C1 segment of cervical spinal cord (tissue), 14 donors: Measurements from ENCODE around the gene SETD4.

Experiments
- DNase-seq, 14 donors: peaks; one replicate each; lab custom pipeline; 2025; lab: John Stamatoyannopoulos, UW

The SETD4 gene

DNA sequence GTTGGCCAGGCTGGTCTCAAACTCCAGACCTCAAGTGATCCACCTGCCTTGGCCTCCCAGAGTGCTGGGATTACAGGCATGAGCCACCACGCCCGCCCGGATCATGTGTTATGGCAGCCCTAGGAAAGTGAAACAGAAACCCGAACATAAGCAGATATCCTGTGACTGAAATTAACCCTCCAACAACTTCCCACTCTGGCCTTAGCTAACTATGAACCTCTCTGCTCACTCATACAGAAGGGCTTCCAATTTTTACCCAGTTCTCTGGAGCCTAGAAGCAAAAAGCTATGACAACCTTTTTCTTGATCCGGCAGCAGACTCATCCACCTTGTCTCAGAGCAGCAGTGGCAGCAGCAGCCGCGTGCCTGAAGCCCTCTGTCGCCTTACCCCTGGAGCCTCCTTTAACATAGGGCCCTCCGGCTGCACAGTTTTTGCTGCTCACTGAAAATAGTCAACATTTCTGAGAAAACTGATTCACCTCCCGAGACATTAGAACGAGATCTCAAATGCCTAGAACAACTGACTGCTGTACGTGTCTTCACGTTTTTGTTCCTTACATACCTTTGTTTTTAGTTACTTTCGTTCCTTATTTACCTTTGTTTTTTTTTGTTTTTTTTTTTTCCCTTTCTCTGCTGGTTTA lies 18.8 kb upstream of the SETD4 start:
- DNase-seq = no peak

DNA sequence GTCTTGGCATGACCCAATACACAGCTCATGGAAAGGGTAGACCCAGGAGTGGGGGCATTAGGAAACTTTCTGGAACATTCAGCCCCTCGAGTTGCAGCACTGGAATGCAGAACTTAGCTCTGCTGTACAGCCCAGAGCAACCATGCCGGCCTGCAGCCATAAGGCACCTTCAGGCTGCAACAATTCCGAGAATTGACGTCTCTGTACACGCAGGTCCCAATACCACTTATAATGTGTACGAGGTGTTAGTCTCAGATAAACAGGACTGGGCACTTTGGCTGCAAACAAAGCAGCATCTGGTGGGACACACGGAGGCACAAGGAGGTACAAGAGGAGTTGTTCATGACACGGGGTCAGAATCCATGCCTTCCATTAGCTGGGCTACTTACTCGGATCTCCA lies 17.4 kb upstream of the SETD4 start:
- DNase-seq = no peak

DNA sequence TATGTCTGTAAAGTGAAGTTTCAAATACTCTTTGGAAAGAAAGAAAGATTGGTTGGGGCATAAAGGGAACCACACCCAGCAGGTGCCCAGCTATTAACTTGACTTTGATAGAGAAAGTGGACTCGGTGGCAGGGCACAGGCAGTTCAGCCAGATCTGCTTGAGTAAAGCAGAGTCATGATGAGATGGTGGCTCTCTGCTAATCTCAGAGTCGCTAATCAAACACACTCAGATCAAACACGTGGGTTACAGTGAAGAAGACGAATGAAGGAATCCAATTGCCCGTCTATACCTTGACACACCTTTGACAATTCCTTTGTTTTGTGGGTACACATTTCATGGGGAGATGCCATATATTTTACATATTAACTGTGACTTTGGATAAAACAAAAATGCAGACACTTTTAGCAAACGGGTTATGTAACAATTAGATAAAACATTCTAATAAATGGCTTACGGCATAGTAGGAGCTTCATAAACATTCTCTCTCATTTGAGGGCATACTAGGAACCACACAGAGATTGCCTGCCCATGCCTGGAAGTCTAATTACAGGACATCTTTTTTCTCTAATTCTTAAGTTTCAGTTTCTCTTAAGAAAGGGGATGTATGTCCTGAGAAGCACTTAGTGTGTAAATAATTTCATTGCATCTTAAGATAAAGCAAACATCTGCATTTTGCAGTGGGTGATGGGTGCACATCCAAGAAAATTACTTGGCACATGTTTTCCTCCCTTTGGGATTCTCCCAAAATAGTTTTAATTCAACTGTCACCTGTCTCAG lies 16.7 kb upstream of the SETD4 start:
- DNase-seq = no peak

DNA sequence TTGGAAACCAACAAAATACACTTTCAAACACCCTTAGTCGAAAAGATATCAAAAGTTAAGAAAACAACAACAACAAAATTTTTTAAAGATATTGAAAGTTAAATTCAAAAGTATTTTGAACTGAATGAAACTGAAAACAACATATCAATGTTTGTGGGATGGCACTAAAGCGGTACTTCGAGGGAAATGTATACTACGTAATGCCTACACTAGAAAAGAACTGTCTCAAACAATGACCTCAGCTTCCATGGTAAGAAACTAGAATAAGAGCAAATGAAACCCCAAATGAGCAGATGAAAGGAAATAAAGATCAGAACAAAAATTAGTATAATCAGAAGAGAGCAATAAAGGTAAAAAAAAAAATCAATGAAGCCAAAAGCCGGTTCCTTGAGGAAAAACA lies 15.6 kb upstream of the SETD4 start:
- no peak for DNase-seq

DNA sequence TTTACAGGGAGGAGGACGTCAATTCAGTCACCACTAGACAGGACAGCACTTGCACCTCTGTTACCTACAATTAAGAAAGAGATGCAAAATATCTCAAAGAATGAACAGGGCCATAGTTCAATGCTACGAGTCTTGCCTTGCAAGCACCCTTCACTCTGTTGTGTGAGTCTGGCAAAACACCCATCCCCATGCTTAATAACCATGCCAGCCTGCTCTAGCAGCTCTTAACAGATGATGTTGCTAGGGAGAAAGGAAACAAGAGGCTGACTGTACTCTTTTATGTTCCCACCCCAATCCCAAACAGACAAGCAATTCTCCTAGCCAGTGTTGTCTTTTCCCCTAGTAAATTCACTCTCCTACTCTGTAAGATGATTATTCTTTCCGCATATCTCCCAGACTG lies 14.8 kb upstream of the SETD4 start:
- DNase-seq = peak in 12 of 14 donors; percentile 21 to 89 (median 44)

DNA sequence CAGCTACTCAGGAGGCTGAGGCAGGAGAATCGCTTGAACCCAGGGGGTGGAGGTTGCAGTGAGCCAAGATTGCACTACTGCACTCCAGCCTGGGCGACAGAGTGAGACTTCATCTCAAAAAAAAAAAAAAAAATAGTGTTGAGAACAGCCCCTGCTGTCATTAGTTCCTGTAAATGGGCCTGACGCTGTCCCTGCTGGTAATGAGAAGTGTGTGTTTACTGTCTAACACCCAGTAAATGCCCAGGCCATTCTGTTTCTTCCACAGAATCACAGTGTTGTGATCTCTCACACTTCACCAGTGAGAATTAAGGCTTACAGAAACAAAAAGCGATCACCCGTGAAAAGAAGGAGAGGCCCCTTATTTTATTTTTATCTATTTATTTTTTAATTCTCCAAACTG lies 13.6 kb upstream of the SETD4 start:
- peak in 1 of 14 donors; percentile 47 for DNase-seq

DNA sequence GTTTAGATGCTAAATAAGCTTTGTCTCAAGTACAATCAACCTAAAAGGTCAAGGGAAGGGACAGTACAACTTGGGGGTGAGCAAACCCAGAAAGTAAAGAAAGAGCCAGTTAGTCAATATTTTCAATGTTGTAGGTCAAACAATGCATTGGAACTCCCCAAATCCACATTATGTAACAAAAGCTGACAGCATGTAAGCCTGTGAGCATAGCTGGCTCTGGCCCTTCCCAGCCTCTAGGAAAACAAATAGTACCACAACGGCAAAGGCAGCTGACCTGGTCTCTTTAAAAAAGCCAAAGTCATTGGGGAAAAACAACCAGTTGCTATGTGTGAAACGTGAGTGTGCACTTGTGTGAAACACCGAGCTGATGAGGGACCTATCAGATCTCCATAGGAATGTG lies 12.9 kb upstream of the SETD4 start:
- DNase-seq = peak in 6 of 14 donors; percentile 15 to 39 (median 34)

DNA sequence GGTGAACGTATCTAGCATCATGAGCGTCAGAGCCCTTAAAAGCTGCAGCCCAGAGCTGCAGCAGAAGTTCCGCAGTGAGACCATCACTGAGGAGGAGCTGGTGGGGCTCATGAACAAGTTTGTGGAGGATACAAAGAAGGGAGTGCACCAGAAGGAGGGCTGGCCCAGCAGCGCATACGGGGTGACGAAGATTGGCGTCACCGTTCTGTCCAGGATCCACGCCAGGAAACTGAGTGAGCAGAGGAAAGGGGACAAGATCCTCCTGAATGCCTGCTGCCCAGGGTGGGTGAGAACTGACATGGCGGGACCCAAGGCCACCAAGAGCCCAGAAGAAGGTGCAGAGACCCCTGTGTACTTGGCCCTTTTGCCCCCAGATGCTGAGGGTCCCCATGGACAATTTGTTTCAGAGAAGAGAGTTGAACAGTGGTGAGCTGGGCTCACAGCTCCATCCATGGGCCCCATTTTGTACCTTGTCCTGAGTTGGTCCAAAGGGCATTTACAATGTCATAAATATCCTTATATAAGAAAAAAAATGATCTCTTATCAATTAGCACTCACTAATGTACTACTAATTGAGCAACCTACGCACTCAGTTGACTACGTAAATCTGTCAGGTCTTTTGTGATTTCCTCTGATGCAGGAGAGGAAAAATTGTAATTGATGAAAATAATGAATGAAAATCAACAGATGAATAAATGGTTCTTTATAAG lies 12.3 kb upstream of the SETD4 start:
- DNase-seq = peak in 1 of 14 donors; percentile 51

DNA sequence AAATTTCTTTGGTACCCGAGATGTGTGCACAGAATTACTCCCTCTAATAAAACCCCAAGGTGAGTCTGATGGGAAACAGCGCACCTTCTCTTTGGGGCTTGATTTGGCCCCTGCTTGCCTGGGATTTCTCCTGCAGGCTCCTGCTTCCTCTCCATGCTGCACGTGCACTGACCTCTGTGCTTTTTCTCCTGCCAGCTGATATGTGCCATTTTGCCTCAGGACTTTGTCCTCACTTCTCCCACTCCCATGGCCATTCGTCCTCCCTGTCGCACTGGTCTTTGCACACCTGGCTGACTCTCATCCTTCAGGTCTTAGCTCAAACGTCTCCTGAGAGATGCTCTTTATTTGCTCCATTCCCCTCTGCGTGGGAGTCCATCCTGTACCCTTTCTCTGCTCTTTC lies 10.7 kb upstream of the SETD4 start:
- no peak for DNase-seq

DNA sequence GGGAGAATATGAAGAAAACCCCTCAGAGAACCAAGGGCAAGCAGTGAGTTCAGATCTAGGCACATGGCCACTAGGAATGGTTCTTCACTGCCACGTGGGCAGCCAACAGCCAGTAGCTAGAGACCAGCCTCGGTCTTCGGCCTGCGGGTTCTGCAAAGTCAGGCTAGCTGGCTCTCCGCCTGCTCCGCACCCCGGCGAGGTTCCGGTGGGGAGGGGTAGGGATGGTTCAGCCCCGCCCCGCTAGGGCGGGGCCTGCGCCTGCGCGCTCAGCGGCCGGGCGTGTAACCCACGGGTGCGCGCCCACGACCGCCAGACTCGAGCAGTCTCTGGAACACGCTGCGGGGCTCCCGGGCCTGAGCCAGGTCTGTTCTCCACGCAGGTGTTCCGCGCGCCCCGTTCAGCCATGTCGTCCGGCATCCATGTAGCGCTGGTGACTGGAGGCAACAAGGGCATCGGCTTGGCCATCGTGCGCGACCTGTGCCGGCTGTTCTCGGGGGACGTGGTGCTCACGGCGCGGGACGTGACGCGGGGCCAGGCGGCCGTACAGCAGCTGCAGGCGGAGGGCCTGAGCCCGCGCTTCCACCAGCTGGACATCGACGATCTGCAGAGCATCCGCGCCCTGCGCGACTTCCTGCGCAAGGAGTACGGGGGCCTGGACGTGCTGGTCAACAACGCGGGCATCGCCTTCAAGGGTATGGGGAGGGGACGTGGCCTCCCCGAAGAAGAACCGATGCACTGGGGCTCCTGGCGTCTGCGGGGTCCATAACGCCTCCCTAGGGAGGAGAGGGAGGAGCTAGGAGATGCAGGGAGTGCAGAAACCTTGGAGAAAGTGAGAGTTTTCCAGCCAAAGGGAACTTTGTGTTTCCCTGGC lies 9.6 kb upstream of the SETD4 start, which contains the start of gene CBR1:
TSS of gene CBR1 (plus strand) at position 312 of the 871 bp plus-strand sequence. CDS start at position 404, 92 bp downstream.
- peak in 13 of 14 donors; percentile 80 to 97 (median 94) for DNase-seq

DNA sequence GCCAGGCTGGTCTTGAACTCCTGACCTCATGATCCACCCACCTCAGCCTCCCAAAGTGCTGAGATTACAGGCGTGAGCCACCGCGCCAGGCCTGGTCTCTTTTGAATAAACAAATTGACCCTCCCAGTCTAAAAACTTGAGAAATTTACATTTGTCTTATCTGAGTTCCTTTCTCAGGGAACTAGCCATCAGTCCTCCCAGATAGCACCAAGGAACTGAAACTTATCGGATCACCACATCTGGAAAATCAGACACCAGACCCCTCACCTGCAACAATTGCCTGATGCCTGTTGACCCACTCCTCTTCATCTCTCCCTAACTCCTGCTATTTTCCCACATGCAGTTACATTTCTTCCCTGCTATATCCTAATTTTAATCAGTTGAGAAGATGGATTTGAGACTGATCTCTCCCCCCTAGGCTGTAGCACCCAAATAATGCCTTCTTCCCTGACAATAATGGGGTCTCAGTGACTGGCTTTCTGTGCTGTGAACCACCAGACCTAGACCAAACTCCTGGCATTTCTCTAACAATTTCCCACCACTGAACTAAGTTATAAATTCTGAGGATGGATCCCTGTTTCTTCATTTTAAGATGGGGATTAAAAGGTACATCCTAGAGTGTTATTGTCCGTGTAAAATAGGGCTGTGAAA lies 8.5 kb upstream of the SETD4 start:
- DNase-seq = no peak

DNA sequence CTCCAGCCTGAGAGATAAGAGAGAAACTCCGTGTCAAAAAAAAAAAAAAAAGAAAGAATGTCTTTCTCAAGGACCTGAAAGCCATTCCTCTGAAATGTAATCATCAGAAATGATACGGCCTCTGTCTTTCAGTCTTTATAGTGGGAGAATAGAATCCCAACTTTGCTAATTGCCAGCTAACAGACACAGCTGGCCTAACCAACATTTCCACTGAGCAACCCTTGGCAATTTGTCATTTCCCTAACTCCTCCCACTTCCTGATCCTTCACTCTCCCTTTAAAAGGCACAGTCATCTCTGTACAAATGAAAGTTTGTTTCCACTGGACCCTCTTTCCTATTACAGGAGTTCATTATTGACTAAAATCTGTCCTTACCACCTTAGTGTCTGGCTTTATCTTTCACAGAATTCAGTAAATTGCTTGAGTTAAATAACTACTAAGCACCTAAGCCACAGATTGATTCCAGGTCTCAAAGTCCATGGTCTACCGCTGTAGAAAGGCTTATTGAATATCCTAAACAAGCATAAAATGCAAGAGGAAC lies 5.2 kb upstream of the SETD4 start:
- DNase-seq = no peak

DNA sequence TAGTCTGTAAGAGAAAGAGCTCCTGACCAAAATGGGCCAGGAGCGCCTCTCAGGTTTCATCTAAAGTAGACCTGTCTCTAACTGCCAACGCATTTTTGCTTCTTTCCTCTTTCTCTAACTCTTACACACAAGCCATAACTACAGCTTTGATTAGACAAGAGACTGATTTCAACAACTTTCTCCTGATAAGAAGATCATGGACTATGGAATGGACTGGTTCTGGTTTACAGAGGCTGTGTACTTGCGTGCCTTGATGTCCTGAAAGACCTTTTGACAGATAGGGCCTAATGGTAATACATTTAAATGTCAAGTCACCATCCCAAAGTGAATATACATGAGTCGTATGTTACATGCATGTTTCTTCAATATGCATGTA lies 3.7 kb upstream of the SETD4 start:
- no peak for DNase-seq

DNA sequence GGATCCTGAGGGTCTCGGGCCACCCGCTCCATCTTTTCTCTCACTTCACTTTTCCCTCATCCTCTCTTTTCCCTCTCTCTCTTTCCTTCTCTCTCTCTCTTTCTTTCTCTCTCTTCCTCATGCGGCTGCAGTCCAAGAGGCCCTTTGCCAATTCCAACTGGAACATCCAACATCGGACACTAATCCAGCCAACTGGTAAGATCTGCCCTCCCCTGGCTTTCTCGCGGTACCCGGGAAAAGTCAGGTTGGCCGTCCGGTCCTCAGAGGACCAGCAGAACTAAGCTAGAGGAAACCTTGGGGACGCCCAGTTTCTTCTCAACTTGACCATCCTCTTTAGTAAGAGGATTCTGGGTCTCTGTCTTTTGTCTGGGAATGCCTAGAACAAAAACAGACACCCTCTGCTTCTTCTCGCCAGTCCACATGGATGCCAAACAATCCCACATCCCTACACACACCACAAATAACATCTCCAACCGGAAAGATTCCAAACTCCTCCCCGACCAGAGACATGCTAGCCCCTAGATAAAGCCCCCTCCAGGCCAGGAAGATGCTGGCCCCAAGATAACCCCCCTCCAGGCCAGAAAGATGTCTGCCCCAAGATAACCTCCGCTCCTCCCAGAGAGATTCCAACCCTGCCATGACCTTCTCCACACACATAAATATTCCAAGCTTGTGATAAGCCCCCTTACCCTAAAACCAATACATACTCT lies 3.2 kb upstream of the SETD4 start:
- DNase-seq = no peak

DNA sequence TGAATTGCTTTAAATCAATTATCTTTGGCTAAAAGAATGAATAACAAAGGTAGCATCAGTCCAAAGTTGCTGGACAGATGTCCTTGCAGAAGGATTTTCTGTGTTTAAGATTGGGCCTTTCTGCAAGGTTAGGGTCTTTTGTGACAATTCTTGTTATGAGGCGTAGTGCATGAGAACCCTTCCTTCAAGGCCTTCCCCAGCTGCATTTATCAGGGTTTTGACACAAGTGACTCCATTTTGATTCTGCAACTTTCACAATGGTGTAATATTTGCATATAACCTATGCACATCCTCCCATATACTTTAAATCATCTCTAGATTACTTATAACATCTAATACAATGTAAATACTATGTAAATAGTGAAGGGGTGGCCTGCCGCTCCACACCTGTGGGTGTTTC lies 1.1 kb upstream of the SETD4 start:
- no peak for DNase-seq

DNA sequence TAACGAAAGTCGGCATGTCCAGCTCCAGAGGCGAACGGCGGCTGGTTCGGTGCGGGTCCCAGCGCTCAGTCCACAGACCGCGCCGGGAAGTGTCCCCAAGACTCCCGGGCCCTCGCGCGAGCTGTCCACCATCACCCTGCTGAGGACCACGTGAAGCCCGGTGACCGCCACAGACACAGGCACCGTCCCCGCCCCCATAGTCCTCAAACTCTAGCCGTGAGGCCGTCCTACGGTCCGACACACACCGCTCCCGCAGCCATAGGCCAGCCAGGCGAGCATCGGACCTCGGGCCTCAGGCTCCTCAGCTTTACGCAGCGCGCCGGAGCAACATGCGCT lies 535 bp downstream of the SETD4 start:
- DNase-seq = peak in 2 of 14 donors; percentile 64 to 82

DNA sequence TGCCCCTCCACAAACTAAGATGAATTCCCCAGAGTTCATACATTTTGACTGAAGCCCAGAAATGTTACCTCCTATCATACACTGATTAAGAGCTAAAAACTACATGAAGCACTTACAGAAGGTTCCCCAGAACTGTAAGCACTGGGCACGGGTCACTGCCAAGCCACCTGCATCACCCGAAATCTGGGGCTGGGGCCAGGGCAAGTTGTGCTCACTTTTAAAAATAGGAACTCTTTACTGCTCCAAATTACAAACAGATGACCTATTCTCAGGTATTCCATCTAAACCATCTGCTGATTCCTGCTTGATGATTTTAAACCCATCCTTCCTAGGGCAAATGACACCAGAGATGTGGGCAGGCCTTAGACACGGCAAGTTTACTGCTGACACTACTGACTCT lies 4.8 kb downstream of the SETD4 start:
- peak in 1 of 14 donors; percentile 37 for DNase-seq

DNA sequence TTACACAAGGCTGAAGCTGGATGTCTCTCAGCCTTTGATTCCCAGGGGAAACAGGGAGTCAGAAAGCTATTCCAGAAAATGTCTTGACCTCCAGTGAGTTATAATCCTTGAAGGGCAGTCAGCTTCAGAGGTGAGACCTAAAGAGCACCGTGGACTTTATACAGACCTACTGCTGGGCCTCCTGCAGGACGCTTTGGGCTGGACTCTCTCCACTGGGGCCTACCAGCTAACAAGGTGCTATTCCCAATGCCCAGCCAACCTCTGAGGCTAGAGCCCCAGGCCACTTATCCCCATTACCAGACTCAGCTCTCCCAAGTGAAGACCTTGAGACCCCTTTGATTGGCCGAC lies 6.6 kb downstream of the SETD4 start:
- DNase-seq = no peak

DNA sequence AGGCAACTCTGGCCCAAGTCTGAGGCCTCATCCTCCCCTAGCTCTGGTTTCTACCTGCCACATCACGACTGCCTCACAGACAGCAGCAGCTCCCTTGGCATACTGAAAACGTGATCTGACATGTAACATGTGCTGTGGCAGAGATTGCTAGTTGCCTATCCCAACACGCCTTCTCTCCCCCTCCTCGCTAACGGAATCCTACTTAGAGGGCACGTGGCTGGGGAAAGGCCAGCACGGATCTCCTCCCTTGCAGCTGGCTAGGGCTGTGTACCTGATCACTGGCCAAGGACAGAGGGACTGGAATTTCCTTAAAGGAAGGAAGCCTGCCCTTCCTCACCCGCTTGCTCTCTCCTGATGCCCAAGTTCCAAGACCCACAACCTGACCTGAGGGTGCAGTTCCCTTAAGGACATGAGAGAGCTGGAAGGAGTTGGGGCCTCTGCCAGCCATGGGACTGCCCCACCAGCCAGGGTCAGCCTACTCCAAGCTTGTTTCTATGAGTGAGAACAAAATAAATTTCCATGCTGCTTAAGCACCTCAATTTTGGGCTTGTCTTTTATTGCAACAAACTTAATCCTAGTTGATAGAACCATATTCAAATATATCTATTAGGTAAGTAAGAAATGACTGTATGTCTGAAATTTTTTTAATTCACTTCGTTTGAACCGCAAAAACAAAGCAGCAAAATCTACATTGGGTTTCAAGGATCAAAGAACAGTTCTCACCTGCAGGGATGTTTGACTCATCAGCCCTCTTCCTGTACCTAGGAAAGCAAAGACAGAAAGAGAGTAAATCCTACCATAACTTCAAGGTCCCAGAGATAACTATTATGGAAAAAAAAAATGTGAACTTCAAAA lies 7.2 kb downstream of the SETD4 start:
- DNase-seq = no peak
